SK-N-SH treated with all-trans-retinoic acid at 6 μM for 48 hours (cell line): ENCODE measurements around the gene DIP2B.

ENCODE experiments used
- ATAC-seq: fragments of 200-7000 bp; cut with Tn5 transposase; 3 replicates; pipeline ENCODE4 v1.9.1; 2020; ENCODE audit warnings: mild to moderate bottlenecking, moderate library complexity
- ARNTL ChIP-seq: fragments of 450-650 bp; formaldehyde crosslinking; IDR thresholded peaks from 2 replicates; pipeline ENCODE4 v1.5.0; 2020; ENCODE audit warnings: low read depth, mild to moderate bottlenecking, moderate library complexity, borderline replicate concordance
- CREB5 ChIP-seq: fragments of 250-450 bp; sonication (Bioruptor Pico); IDR thresholded peaks from 2 replicates; pipeline ENCODE4 v1.5.1; 2020; ENCODE audit warnings: low read depth, mild to moderate bottlenecking, moderate library complexity
- CSDC2 ChIP-seq: fragments of 250-450 bp; sonication (Bioruptor Pico); IDR thresholded peaks from 2 replicates; pipeline ENCODE4 v1.5.0; 2020; ENCODE audit warnings: mild to moderate bottlenecking, moderate library complexity
- CSRNP3 ChIP-seq: fragments of 250-450 bp; sonication (Bioruptor Pico); IDR thresholded peaks from 2 replicates; pipeline ENCODE4 v1.5.1; 2021; ENCODE audit warnings: mild to moderate bottlenecking, moderate library complexity
- ESRRG ChIP-seq: fragments of 250-450 bp; sonication (Bioruptor Pico); IDR thresholded peaks from 2 replicates; pipeline ENCODE4 v1.6.1; 2021; ENCODE audit warnings: mild to moderate bottlenecking
- GLIS3 ChIP-seq: fragments of 250-450 bp; sonication (Bioruptor Pico); IDR thresholded peaks from 2 replicates; pipeline ENCODE4 v1.5.0; 2020; ENCODE audit warnings: mild to moderate bottlenecking, moderate library complexity
- ISL1 ChIP-seq: fragments of 250-450 bp; sonication (Bioruptor Pico); IDR thresholded peaks from 2 replicates; pipeline ENCODE4 v2.1.2; 2022; ENCODE audit warnings: mild to moderate bottlenecking, moderate library complexity
- OSR1 ChIP-seq: fragments of 250-450 bp; sonication (Bioruptor Pico); IDR thresholded peaks from 2 replicates; pipeline ENCODE4 v1.8.0; 2022; ENCODE audit warnings: moderate library complexity, mild to moderate bottlenecking, inconsistent platforms
- PPARA ChIP-seq: fragments of 250-450 bp; sonication (Bioruptor Pico); IDR thresholded peaks from 2 replicates; pipeline ENCODE4 v1.5.0; 2020; ENCODE audit warnings: mild to moderate bottlenecking, borderline replicate concordance
- RARB ChIP-seq: fragments of 250-450 bp; sonication (Bioruptor Pico); IDR thresholded peaks from 2 replicates; pipeline ENCODE4 v1.8.0; 2021; ENCODE audit warnings: mild to moderate bottlenecking, moderate library complexity
- SNAI2 ChIP-seq: fragments of 250-450 bp; sonication (Bioruptor Pico); IDR thresholded peaks from 2 replicates; pipeline ENCODE4 v1.5.0; 2020; ENCODE audit warnings: mild to moderate bottlenecking, moderate library complexity
- TCF4 ChIP-seq: fragments of 250-450 bp; sonication (Bioruptor Pico); IDR thresholded peaks from 2 replicates; pipeline ENCODE4 v1.8.0; 2021; ENCODE audit warnings: mild to moderate bottlenecking, moderate library complexity, borderline replicate concordance
- TOX ChIP-seq: fragments of 250-450 bp; sonication (Bioruptor Pico); IDR thresholded peaks from 2 replicates; pipeline ENCODE4 v1.8.0; 2021; ENCODE audit warnings: mild to moderate bottlenecking, moderate library complexity, borderline replicate concordance
- ZC3H10 ChIP-seq: fragments of 250-450 bp; sonication (Bioruptor Pico); IDR thresholded peaks from 2 replicates; pipeline ENCODE4 v1.5.1; 2021; ENCODE audit warnings: mild to moderate bottlenecking, moderate library complexity
- ZFP3 ChIP-seq: fragments of 250-450 bp; sonication (Bioruptor Pico); IDR thresholded peaks from 2 replicates; pipeline ENCODE4 v1.5.0; 2020; ENCODE audit warnings: mild to moderate bottlenecking, moderate library complexity
- ZFP30 ChIP-seq: fragments of 450-650 bp; formaldehyde crosslinking; IDR thresholded peaks from 2 replicates; pipeline ENCODE4 v1.5.0; 2022; ENCODE audit warnings: mild to moderate bottlenecking, moderate library complexity
- ZNF565 ChIP-seq: fragments of 450-650 bp; formaldehyde crosslinking; conservative IDR thresholded peaks from 2 replicates; pipeline ENCODE4 v1.5.0; 2020; ENCODE audit warnings: low read depth, mild to moderate bottlenecking, moderate library complexity
- ZNF70 ChIP-seq: fragments of 450-650 bp; formaldehyde crosslinking; IDR thresholded peaks from 2 replicates; pipeline ENCODE4 v1.5.0; 2020; ENCODE audit warnings: mild to moderate bottlenecking, moderate library complexity
- ZNF8 ChIP-seq: fragments of 450-650 bp; formaldehyde crosslinking; IDR thresholded peaks from 2 replicates; pipeline ENCODE4 v1.5.0; 2020; ENCODE audit warnings: mild to moderate bottlenecking, moderate library complexity
- TF ChIP-seq, protein P1 (sequence below): fragments of 250-450 bp; sonication (Bioruptor Pico); IDR thresholded peaks from 2 replicates; pipeline ENCODE4 v1.5.0; 2020; ENCODE audit warnings: mild to moderate bottlenecking, moderate library complexity
- TF ChIP-seq, protein P2 (sequence below): fragments of 250-450 bp; sonication (Bioruptor Pico); IDR thresholded peaks from 2 replicates; pipeline ENCODE4 v1.8.0; 2021; ENCODE audit warnings: low read depth, mild to moderate bottlenecking, moderate library complexity, borderline replicate concordance

The DIP2B gene

DNA sequence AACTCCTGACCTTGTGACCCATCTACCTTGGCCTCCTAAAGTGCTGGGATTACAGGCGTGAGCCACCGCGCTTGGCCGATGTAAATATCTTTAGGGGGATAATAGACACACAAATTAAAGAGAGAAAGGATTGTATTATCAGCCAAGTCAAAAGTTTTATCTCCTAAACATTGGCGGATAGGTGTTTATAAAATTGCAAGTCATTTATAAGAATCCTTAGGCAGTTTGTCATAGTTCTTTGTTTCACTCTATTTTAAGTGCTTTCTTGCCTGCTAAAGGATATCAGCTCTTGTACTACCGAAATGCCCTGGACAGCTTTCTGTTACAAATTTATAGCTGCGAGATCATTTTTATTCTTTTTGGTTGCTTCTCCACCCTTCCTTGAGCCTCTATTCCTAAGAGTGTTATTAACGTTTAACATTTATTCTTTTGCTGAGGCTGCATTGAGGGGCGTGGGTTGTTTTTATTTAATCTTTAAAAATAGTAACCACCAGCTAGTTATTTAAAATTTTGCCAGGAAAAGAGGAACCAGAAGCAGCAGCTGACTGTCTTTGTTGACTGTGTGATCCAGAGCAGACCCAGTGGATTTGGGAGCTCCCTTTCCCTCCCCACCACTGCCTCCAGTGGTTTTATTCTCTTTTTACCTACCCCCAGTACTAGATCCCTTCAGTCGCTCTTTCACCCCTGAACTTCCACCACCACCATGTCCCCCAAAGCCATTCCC is 106.4 kb downstream of the DIP2B start (continued):
- no peak for TF ChIP-seq CREB5 (CRISPR knock-in tag)

- no peak for TF ChIP-seq ZNF565 (CRISPR knock-in tag)
- TF ChIP-seq, protein P1, sequence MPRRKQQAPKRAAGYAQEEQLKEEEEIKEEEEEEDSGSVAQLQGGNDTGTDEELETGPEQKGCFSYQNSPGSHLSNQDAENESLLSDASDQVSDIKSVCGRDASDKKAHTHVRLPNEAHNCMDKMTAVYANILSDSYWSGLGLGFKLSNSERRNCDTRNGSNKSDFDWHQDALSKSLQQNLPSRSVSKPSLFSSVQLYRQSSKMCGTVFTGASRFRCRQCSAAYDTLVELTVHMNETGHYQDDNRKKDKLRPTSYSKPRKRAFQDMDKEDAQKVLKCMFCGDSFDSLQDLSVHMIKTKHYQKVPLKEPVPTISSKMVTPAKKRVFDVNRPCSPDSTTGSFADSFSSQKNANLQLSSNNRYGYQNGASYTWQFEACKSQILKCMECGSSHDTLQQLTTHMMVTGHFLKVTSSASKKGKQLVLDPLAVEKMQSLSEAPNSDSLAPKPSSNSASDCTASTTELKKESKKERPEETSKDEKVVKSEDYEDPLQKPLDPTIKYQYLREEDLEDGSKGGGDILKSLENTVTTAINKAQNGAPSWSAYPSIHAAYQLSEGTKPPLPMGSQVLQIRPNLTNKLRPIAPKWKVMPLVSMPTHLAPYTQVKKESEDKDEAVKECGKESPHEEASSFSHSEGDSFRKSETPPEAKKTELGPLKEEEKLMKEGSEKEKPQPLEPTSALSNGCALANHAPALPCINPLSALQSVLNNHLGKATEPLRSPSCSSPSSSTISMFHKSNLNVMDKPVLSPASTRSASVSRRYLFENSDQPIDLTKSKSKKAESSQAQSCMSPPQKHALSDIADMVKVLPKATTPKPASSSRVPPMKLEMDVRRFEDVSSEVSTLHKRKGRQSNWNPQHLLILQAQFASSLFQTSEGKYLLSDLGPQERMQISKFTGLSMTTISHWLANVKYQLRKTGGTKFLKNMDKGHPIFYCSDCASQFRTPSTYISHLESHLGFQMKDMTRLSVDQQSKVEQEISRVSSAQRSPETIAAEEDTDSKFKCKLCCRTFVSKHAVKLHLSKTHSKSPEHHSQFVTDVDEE (CRISPR knock-in tag) = no peak
- TF ChIP-seq ESRRG (CRISPR knock-in tag) = no peak
- TF ChIP-seq ZC3H10 (CRISPR knock-in tag) = no peak
- no peak for TF ChIP-seq OSR1 (CRISPR knock-in tag)
- no peak for TF ChIP-seq ZFP30 (CRISPR knock-in tag)
- no peak for TF ChIP-seq ARNTL (CRISPR knock-in tag)
- no peak for TF ChIP-seq ZNF8 (CRISPR knock-in tag)
- TF ChIP-seq TOX (CRISPR knock-in tag) = no peak
- no peak for ATAC-seq
Observed at GRCh38 chr12:50612882-50613281, 108.1 kb downstream of the DIP2B start.

DNA sequence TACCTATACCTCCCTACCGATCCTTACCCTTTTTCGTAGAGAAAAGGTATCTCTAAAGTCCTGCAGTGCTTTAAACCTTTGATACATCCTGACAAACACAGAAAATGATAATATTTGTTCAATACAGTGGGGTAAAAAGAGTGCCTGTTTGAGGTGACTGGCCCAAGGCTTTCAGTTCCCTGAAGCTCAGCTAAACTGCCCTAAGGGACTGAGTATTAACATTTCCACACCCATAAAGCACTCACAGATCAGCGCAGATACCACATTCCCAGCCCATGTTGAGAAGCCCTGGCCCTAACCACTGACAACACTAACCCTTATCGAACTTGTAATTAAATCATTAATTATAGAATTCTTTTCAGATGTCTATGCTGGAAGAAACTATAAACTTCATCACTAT is 108.7 kb downstream of the DIP2B start:
- TF ChIP-seq TCF4 (no peak), PPARA (CRISPR knock-in tag) (no peak), GLIS3 (CRISPR knock-in tag) (no peak), ZNF8 (CRISPR knock-in tag) (no peak), ARNTL (CRISPR knock-in tag) (no peak), CSDC2 (no peak), CREB5 (CRISPR knock-in tag) (no peak), ZFP3 (no peak), ZNF565 (CRISPR knock-in tag) (no peak), ZNF70 (no peak), ZC3H10 (CRISPR knock-in tag) (no peak), SNAI2 (CRISPR knock-in tag) (no peak), OSR1 (CRISPR knock-in tag) (no peak), RARB (CRISPR knock-in tag) (no peak), ISL1 (CRISPR knock-in tag) (no peak), ZFP30 (CRISPR knock-in tag) (no peak), CSRNP3 (no peak)
- TF ChIP-seq, protein P1 (CRISPR knock-in tag) = no peak
- TF ChIP-seq, protein P2, sequence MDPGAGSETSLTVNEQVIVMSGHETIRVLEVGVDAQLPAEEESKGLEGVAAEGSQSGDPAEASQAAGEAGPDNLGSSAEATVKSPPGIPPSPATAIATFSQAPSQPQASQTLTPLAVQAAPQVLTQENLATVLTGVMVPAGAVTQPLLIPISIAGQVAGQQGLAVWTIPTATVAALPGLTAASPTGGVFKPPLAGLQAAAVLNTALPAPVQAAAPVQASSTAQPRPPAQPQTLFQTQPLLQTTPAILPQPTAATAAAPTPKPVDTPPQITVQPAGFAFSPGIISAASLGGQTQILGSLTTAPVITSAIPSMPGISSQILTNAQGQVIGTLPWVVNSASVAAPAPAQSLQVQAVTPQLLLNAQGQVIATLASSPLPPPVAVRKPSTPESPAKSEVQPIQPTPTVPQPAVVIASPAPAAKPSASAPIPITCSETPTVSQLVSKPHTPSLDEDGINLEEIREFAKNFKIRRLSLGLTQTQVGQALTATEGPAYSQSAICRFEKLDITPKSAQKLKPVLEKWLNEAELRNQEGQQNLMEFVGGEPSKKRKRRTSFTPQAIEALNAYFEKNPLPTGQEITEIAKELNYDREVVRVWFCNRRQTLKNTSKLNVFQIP (CRISPR knock-in tag) = no peak
- no peak for ATAC-seq
